OCI-LY3 (cell line): ENCODE measurements around the gene SMCO2.

ENCODE experiments used
- H2AFZ ChIP-seq: fragments of 200-600, 300-600 bp; shearing (Covaris generic); 2 replicates; pipeline ENCODE4 v1.6.0; 2014; ENCODE audit warnings: antibody characterized with exemption, low read depth, low read length
- H3K27ac ChIP-seq: fragments of 200-600, 300-600 bp; sonication (generic); 2 replicates; pipeline ENCODE4 v1.5.1; 2014; ENCODE audit warnings: mild to moderate bottlenecking, low read length, moderate library complexity, mixed read lengths
- H3K27me3 ChIP-seq: fragments of 200-600, 300-600 bp; sonication (generic); 2 replicates; pipeline ENCODE4 v1.6.1; 2014; ENCODE audit warnings: low read depth, low read length, mixed read lengths
- H3K36me3 ChIP-seq: fragments of 200-600, 300-600 bp; sonication (generic); replicated peaks from 2 replicates; pipeline ENCODE3; 2014; ENCODE audit warnings: low read depth, low read length, mixed read lengths
- H3K4me1 ChIP-seq: fragments of 300-600, 200-600 bp; sonication (generic); 2 replicates; pipeline ENCODE4 v1.6.1; 2014; ENCODE audit warnings: low read length, mixed read lengths
- H3K4me2 ChIP-seq: fragments of 200-600, 300-600 bp; sonication (generic); 2 replicates; pipeline ENCODE4 v1.6.1; 2014; ENCODE audit warnings: low read length, mixed read lengths
- H3K4me3 ChIP-seq: fragments of 300-600, 200-600 bp; sonication (generic); 2 replicates; pipeline ENCODE4 v1.5.1; 2014; ENCODE audit warnings: antibody characterized with exemption, mild to moderate bottlenecking, low read length, moderate library complexity
- H3K79me2 ChIP-seq: fragments of 300-600, 200-600 bp; shearing (Covaris generic); 2 replicates; pipeline ENCODE4 v1.6.1; 2014; ENCODE audit warnings: mild to moderate bottlenecking, low read length, mixed read lengths
- H3K9ac ChIP-seq: fragments of 300-600, 200-600 bp; shearing (Covaris generic); 2 replicates; pipeline ENCODE4 v1.6.0; 2014; ENCODE audit warnings: mild to moderate bottlenecking, low read length, moderate library complexity
- H3K9me3 ChIP-seq: fragments of 200-600, 300-600 bp; shearing (Covaris generic); 2 replicates; pipeline ENCODE4 v1.6.1; 2014; ENCODE audit warnings: low read length, mixed read lengths; ENCODE audit not compliant: insufficient read depth
- H4K20me1 ChIP-seq: fragments of 200-600, 300-600 bp; sonication (generic); 2 replicates; pipeline ENCODE4 v1.6.1; 2016; ENCODE audit warnings: low read length, mixed read lengths; ENCODE audit not compliant: insufficient read depth
- EZH2phosphoT487 ChIP-seq: fragments of 200-600 bp; shearing (Covaris generic); IDR thresholded peaks from 2 replicates; pipeline ENCODE4 v1.6.1; 2018; ENCODE audit warnings: antibody characterized with exemption, mixed run types, low read depth
- TF ChIP-seq, protein P1 (sequence below): fragments of 200-600, 300-600 bp; sonication (generic); IDR thresholded peaks from 2 replicates; pipeline ENCODE4 v1.5.1; 2014; ENCODE audit warnings: antibody characterized with exemption, low read length, low read depth

SMCO2 gene

GRCh38 chr12:27535318-27535717, 88.8 kb downstream of the SMCO2 start:
- no peak overlapping the region for H2AFZ ChIP-seq
- H3K9ac ChIP-seq: no peak overlapping the region
- H3K4me3 ChIP-seq: no peak overlapping the region
- H3K4me2 ChIP-seq: no peak overlapping the region
- TF ChIP-seq, protein P1, sequence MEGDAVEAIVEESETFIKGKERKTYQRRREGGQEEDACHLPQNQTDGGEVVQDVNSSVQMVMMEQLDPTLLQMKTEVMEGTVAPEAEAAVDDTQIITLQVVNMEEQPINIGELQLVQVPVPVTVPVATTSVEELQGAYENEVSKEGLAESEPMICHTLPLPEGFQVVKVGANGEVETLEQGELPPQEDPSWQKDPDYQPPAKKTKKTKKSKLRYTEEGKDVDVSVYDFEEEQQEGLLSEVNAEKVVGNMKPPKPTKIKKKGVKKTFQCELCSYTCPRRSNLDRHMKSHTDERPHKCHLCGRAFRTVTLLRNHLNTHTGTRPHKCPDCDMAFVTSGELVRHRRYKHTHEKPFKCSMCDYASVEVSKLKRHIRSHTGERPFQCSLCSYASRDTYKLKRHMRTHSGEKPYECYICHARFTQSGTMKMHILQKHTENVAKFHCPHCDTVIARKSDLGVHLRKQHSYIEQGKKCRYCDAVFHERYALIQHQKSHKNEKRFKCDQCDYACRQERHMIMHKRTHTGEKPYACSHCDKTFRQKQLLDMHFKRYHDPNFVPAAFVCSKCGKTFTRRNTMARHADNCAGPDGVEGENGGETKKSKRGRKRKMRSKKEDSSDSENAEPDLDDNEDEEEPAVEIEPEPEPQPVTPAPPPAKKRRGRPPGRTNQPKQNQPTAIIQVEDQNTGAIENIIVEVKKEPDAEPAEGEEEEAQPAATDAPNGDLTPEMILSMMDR: no peak
- no peak for TF ChIP-seq EZH2phosphoT487
- peaks cover 4% of the 10 kb centered on the region for H3K4me1 ChIP-seq
- no peaks in the 10 kb centered on the region for H3K36me3 ChIP-seq
- no peaks in the 10 kb centered on the region for H3K79me2 ChIP-seq
- no peak overlapping the region for H3K27ac ChIP-seq
- H4K20me1 ChIP-seq: no peaks in the 10 kb centered on the region
- no peaks in the 10 kb centered on the region for H3K27me3 ChIP-seq
- H3K9me3 ChIP-seq: no peaks in the 10 kb centered on the region

GRCh38 chr12:27537855-27538675, 91.5 kb downstream of the SMCO2 start:
- TF ChIP-seq EZH2phosphoT487: no peak
- TF ChIP-seq, protein P1: no peak
- Histone ChIP-seq H3K27me3 (peaks cover 7% of the 10 kb centered on the region), H3K4me2 (no peak overlapping the region), H3K4me3 (no peak overlapping the region), H3K9ac (no peak overlapping the region), H3K36me3 (no peaks in the 10 kb centered on the region), H4K20me1 (no peaks in the 10 kb centered on the region), H3K27ac (no peak overlapping the region), H3K4me1 (no peaks in the 10 kb centered on the region), H3K79me2 (no peaks in the 10 kb centered on the region), H2AFZ (no peak overlapping the region), H3K9me3 (no peaks in the 10 kb centered on the region)

GRCh38 chr12:27539191-27539631, 92.7 kb downstream of the SMCO2 start:
- no peak for TF ChIP-seq EZH2phosphoT487
- TF ChIP-seq, protein P1: no peak
- Histone ChIP-seq H3K27me3 (peaks cover 7% of the 10 kb centered on the region), H2AFZ (no peak overlapping the region), H3K4me3 (no peak overlapping the region), H3K4me2 (no peak overlapping the region), H3K9me3 (no peaks in the 10 kb centered on the region), H3K9ac (no peak overlapping the region), H4K20me1 (no peaks in the 10 kb centered on the region), H3K36me3 (no peaks in the 10 kb centered on the region), H3K27ac (no peak overlapping the region), H3K79me2 (no peaks in the 10 kb centered on the region), H3K4me1 (no peaks in the 10 kb centered on the region)

GRCh38 chr12:27541031-27541719, 94.6 kb downstream of the SMCO2 start:
- no peak overlapping the region for H2AFZ ChIP-seq
- H3K79me2 ChIP-seq: no peaks in the 10 kb centered on the region
- H3K27me3 ChIP-seq: peaks cover 7% of the 10 kb centered on the region
- TF ChIP-seq, protein P1: no peak
- TF ChIP-seq EZH2phosphoT487: no peak
- no peaks in the 10 kb centered on the region for H4K20me1 ChIP-seq
- no peaks in the 10 kb centered on the region for H3K4me1 ChIP-seq
- H3K4me3 ChIP-seq: no peak overlapping the region
- H3K36me3 ChIP-seq: no peaks in the 10 kb centered on the region
- H3K27ac ChIP-seq: no peak overlapping the region
- no peak overlapping the region for H3K4me2 ChIP-seq
- no peak overlapping the region for H3K9ac ChIP-seq
- no peaks in the 10 kb centered on the region for H3K9me3 ChIP-seq
